Stomach (tissue), 4 donors: ENCODE measurements around the gene SETDB2.

ENCODE experiments used
- POLR2A ChIP-seq, 4 donors: fragments of 450-650 bp; IDR thresholded peaks; one replicate each; pipeline ENCODE4 v1.6.1; 2016; ENCODE audit warnings: antibody characterized with exemption in 4 of 4, control low read depth in 2 of 4, mild to moderate bottlenecking in 1 of 4, moderate library complexity in 1 of 4
- TF ChIP-seq, protein P1 (sequence below), 7 experiments: fragments of 450-650 bp in 4 of 7; fragments of 200-600 bp in 3 of 7; sonication (generic) in 3 of 7; IDR thresholded peaks; one replicate each; pipeline ENCODE4 v1.5.1; 2016 to 2019; ENCODE audit warnings: antibody characterized with exemption in 7 of 7, control low read depth in 2 of 7, mild to moderate bottlenecking in 1 of 7

DNA sequence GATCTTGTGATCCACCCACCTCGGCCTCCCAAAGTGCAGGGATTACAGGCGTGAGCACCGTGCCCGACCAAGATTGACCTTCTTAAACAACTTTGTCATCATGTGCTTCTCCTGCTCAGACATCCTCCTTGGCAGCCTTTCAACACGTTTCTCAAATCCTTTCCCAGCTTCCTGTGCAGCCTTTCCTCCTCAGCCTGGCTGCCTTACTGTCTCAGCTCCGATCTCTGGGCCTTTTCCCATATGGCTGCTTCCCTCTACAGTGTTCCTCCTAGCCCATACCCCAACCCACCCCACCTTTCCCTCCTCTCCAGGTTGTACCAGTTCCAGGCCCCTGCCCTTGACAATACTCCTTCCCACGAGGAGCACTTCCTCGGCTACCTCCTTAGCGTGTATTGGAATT, 58.9 kb downstream of the SETDB2 start:
- no peak for TF ChIP-seq POLR2A (IDR thresholded peaks at IDR 0.05)
- TF ChIP-seq, protein P1, sequence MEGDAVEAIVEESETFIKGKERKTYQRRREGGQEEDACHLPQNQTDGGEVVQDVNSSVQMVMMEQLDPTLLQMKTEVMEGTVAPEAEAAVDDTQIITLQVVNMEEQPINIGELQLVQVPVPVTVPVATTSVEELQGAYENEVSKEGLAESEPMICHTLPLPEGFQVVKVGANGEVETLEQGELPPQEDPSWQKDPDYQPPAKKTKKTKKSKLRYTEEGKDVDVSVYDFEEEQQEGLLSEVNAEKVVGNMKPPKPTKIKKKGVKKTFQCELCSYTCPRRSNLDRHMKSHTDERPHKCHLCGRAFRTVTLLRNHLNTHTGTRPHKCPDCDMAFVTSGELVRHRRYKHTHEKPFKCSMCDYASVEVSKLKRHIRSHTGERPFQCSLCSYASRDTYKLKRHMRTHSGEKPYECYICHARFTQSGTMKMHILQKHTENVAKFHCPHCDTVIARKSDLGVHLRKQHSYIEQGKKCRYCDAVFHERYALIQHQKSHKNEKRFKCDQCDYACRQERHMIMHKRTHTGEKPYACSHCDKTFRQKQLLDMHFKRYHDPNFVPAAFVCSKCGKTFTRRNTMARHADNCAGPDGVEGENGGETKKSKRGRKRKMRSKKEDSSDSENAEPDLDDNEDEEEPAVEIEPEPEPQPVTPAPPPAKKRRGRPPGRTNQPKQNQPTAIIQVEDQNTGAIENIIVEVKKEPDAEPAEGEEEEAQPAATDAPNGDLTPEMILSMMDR (IDR thresholded peaks at IDR 0.05): no peak
